Liver (tissue), 3 donors: Measurements from ENCODE around the gene SLC8A1.

ENCODE experiments used
- FOXA1 ChIP-seq: IDR thresholded peaks from 2 replicates; pipeline ENCODE4 v1.6.1; 2016; ENCODE audit warnings: antibody characterized with exemption
- GABPA ChIP-seq, 2 donors: IDR thresholded peaks in 1 of 2; conservative IDR thresholded peaks in 1 of 2; 2 replicates each; pipeline ENCODE4 v1.6.1; 2016; ENCODE audit warnings: antibody characterized with exemption in 2 of 2, mild to moderate bottlenecking in 1 of 2, moderate library complexity in 1 of 2
- JUND ChIP-seq, 2 donors: IDR thresholded peaks; 2 replicates each; pipeline ENCODE4 v1.6.1; 2016; ENCODE audit warnings: antibody characterized with exemption in 2 of 2
- RAD21 ChIP-seq, 2 donors: IDR thresholded peaks; 2 replicates each; pipeline ENCODE4 v1.6.1; 2016; ENCODE audit warnings: antibody characterized with exemption in 2 of 2, mild to moderate bottlenecking in 2 of 2
- RXRA ChIP-seq, 2 donors: IDR thresholded peaks; 2 replicates each; pipeline ENCODE4 v1.6.1; 2017 to 2018; ENCODE audit warnings: antibody characterized with exemption in 2 of 2, mild to moderate bottlenecking in 1 of 2
- SP1 ChIP-seq: IDR thresholded peaks from 2 replicates; pipeline ENCODE4 v1.6.1; 2018; ENCODE audit warnings: antibody characterized with exemption, mild to moderate bottlenecking
- TAF1 ChIP-seq: conservative IDR thresholded peaks from 2 replicates; pipeline ENCODE4 v1.6.1; 2016; ENCODE audit warnings: antibody characterized with exemption, mild to moderate bottlenecking
- YY1 ChIP-seq: IDR thresholded peaks from 2 replicates; pipeline ENCODE4 v1.6.1; 2016; ENCODE audit warnings: antibody characterized with exemption, mild to moderate bottlenecking
- TF ChIP-seq, protein P1 (sequence below): fragments of 150-350 bp; IDR thresholded peaks from 2 replicates; pipeline ENCODE4 v1.5.1; 2017; ENCODE audit warnings: improper control_type of control experiment, low read depth, low read length; ENCODE audit not compliant: missing input control
- TF ChIP-seq, protein P2 (sequence below): IDR thresholded peaks from 2 replicates; pipeline ENCODE4 v1.6.1; 2016; ENCODE audit warnings: antibody characterized with exemption, mild to moderate bottlenecking
- TF ChIP-seq, protein P3 (sequence below): IDR thresholded peaks from 2 replicates; pipeline ENCODE4 v1.6.1; 2016; ENCODE audit warnings: antibody characterized with exemption
- TF ChIP-seq, protein P4 (sequence below): IDR thresholded peaks from 2 replicates; pipeline ENCODE4 v1.6.1; 2016; ENCODE audit warnings: antibody characterized with exemption
- TF ChIP-seq, protein P5 (sequence below): IDR thresholded peaks from 2 replicates; pipeline ENCODE4 v1.6.1; 2016; ENCODE audit warnings: antibody characterized with exemption
- donor health status: healthy.
- donor health status: healthy.

DNA sequence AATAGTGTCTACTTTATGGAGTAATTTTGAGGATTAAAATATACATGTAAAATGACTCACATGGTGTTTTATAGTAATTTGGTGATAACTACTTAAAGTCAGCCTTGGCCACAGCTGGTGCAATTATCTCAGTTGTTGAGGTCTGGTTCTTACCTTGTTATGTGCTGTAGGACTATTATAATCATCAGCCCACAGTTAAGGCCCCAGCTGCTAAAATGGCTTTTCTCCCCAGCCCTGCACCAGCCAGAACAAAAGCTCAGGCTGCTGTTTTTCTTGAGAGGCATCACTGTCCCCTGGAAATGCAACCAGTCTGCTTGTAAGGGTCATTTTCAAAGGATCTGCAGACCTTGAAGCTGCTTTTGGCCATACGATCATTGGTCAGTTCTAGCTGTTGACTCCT lies 389.5 kb downstream of the SLC8A1 start:
- TF ChIP-seq, protein P1, sequence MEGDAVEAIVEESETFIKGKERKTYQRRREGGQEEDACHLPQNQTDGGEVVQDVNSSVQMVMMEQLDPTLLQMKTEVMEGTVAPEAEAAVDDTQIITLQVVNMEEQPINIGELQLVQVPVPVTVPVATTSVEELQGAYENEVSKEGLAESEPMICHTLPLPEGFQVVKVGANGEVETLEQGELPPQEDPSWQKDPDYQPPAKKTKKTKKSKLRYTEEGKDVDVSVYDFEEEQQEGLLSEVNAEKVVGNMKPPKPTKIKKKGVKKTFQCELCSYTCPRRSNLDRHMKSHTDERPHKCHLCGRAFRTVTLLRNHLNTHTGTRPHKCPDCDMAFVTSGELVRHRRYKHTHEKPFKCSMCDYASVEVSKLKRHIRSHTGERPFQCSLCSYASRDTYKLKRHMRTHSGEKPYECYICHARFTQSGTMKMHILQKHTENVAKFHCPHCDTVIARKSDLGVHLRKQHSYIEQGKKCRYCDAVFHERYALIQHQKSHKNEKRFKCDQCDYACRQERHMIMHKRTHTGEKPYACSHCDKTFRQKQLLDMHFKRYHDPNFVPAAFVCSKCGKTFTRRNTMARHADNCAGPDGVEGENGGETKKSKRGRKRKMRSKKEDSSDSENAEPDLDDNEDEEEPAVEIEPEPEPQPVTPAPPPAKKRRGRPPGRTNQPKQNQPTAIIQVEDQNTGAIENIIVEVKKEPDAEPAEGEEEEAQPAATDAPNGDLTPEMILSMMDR = no peak
- TF ChIP-seq, protein P2, sequence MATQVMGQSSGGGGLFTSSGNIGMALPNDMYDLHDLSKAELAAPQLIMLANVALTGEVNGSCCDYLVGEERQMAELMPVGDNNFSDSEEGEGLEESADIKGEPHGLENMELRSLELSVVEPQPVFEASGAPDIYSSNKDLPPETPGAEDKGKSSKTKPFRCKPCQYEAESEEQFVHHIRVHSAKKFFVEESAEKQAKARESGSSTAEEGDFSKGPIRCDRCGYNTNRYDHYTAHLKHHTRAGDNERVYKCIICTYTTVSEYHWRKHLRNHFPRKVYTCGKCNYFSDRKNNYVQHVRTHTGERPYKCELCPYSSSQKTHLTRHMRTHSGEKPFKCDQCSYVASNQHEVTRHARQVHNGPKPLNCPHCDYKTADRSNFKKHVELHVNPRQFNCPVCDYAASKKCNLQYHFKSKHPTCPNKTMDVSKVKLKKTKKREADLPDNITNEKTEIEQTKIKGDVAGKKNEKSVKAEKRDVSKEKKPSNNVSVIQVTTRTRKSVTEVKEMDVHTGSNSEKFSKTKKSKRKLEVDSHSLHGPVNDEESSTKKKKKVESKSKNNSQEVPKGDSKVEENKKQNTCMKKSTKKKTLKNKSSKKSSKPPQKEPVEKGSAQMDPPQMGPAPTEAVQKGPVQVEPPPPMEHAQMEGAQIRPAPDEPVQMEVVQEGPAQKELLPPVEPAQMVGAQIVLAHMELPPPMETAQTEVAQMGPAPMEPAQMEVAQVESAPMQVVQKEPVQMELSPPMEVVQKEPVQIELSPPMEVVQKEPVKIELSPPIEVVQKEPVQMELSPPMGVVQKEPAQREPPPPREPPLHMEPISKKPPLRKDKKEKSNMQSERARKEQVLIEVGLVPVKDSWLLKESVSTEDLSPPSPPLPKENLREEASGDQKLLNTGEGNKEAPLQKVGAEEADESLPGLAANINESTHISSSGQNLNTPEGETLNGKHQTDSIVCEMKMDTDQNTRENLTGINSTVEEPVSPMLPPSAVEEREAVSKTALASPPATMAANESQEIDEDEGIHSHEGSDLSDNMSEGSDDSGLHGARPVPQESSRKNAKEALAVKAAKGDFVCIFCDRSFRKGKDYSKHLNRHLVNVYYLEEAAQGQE = no peak
- TF ChIP-seq SP1 = no peak
- no peak for TF ChIP-seq FOXA1
- no peak for TF ChIP-seq RAD21 (IDR thresholded peaks at IDR 0.05)
- no peak for TF ChIP-seq TAF1
- TF ChIP-seq, protein P3, sequence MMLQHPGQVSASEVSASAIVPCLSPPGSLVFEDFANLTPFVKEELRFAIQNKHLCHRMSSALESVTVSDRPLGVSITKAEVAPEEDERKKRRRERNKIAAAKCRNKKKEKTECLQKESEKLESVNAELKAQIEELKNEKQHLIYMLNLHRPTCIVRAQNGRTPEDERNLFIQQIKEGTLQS = no peak
- TF ChIP-seq YY1 = no peak
- no peak for TF ChIP-seq JUND (IDR thresholded peaks at IDR 0.05)
- TF ChIP-seq GABPA (IDR thresholded peaks at IDR 0.05 in 1 of 2, conservative IDR thresholded peaks at IDR 0.05 in 1 of 2) = no peak
- TF ChIP-seq, protein P4, sequence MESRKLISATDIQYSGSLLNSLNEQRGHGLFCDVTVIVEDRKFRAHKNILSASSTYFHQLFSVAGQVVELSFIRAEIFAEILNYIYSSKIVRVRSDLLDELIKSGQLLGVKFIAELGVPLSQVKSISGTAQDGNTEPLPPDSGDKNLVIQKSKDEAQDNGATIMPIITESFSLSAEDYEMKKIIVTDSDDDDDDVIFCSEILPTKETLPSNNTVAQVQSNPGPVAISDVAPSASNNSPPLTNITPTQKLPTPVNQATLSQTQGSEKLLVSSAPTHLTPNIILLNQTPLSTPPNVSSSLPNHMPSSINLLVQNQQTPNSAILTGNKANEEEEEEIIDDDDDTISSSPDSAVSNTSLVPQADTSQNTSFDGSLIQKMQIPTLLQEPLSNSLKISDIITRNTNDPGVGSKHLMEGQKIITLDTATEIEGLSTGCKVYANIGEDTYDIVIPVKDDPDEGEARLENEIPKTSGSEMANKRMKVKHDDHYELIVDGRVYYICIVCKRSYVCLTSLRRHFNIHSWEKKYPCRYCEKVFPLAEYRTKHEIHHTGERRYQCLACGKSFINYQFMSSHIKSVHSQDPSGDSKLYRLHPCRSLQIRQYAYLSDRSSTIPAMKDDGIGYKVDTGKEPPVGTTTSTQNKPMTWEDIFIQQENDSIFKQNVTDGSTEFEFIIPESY = no peak
- TF ChIP-seq, protein P5, sequence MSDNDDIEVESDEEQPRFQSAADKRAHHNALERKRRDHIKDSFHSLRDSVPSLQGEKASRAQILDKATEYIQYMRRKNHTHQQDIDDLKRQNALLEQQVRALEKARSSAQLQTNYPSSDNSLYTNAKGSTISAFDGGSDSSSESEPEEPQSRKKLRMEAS = no peak
- no peak for TF ChIP-seq RXRA (IDR thresholded peaks at IDR 0.05)
